H1 (cell line): Measurements from ENCODE around the gene ADGRF5. TPM values are rescaled to one million over a fixed set of nuclear protein-coding genes. Genes with fewer than 3 reads are reported as not detected.

Source experiments
- CBX8 ChIP-seq: fragments of 300-800, 300-1000 bp; sonication (generic); IDR thresholded peaks from 2 replicates; pipeline ENCODE4 v1.7.1; 2016; ENCODE audit warnings: low read depth, low read length, borderline replicate concordance
- CHD7 ChIP-seq: fragments of 300-600 bp; sonication (generic); IDR thresholded peaks from 2 replicates; pipeline ENCODE4 v1.7.1; 2012; ENCODE audit warnings: low read length, moderate library complexity, mild to moderate bottlenecking, inconsistent platforms; ENCODE audit not compliant: insufficient replicate concordance
- E2F6 ChIP-seq: IDR thresholded peaks from 2 replicates; pipeline ENCODE4 v1.6.1; 2012; ENCODE audit warnings: inconsistent platforms
- FOSL1 ChIP-seq: IDR thresholded peaks from 2 replicates; pipeline ENCODE4 v1.6.1; 2011; ENCODE audit warnings: mild to moderate bottlenecking, low read depth, low read length, moderate library complexity; ENCODE audit not compliant: insufficient read depth
- GTF2F1 ChIP-seq: IDR thresholded peaks from 2 replicates; pipeline ENCODE4 v1.6.1; 2012; ENCODE audit warnings: low read depth, low read length, improper control_type of control experiment, borderline replicate concordance
- JUN ChIP-seq: IDR thresholded peaks from 2 replicates; pipeline ENCODE4 v1.6.1; 2011; ENCODE audit warnings: low read depth, mild to moderate bottlenecking, improper control_type of control experiment, low read length
- KDM5A ChIP-seq: fragments of 200-600 bp; IDR thresholded peaks from 2 replicates; pipeline ENCODE4 v1.7.1; 2012; ENCODE audit warnings: mild to moderate bottlenecking, low read length, inconsistent platforms, mixed read lengths
- POLR2AphosphoS5 ChIP-seq: IDR thresholded peaks from 2 replicates; pipeline ENCODE4 v1.6.1; 2011; ENCODE audit warnings: low read depth, low read length
- RFX5 ChIP-seq: IDR thresholded peaks from 2 replicates; pipeline ENCODE4 v1.6.1; 2011; ENCODE audit warnings: low read depth, low read length, improper control_type of control experiment, borderline replicate concordance
- SP1 ChIP-seq: IDR thresholded peaks from 2 replicates; pipeline ENCODE4 v1.6.1; 2011; ENCODE audit warnings: low read depth, low read length
- TAF1 ChIP-seq: IDR thresholded peaks from 2 replicates; pipeline ENCODE4 v1.6.1; 2011; ENCODE audit warnings: mild to moderate bottlenecking, low read depth, low read length
- TAF7 ChIP-seq: optimal IDR thresholded peaks from 2 replicates; pipeline ENCODE3; 2011; ENCODE audit warnings: low read depth, mild to moderate bottlenecking, inconsistent platforms, low read length, moderate library complexity, borderline replicate concordance
- polyA plus RNA-seq, 7 experiments: library from polyadenylated mRNA; depleted of rRNA in 3 of 7; stranded (reverse) in 5 of 7; unstranded in 2 of 7; fragments of >200 nt in 5 of 7; fragments of 200-250 nt in 2 of 7; gene quantifications; 1 replicate in 5 of 7; 2 replicates in 1 of 7; 4 replicates in 1 of 7; pipeline versions ENCODE4 v1.2.1 to v1.2.3, GENCODE V29; 2011 to 2013; ENCODE audit warnings: missing spikeins in 2 of 7, mixed read lengths in 2 of 7
- total RNA-seq: library from RNA; stranded (reverse); fragmentation: NEBNext Ultra II Directional; extraction: Animal tissue kit (Norgen Biotek cat#: 25700); gene quantifications from 2 replicates; pipeline ENCODE4 v1.2.1, GENCODE V29; 2021

The ADGRF5 gene
- total and polyA plus RNA-seq, 2 of the 8 experiments (the other 6 are each of a cell fraction or from before 2014, with no cell fraction given): 0.06 TPM; not detected in 1

GRCh38 chr6:46935687-46936086, 13.9 kb upstream of the ADGRF5 start (continued):
- TF ChIP-seq CHD7 (no peak), RFX5 (no peak), POLR2AphosphoS5 (no peak), E2F6 (no peak), SP1 (0 out of 2 replicates have a peak, but pooled peaks have one; percentile 43), CBX8 (no peak), FOSL1 (no peak), TAF1 (no peak), GTF2F1 (no peak), TAF7 (no peak), KDM5A (no peak), JUN (no peak)
